ENCODE results near the gene RBPMS2.
A peak's percentile ranks its signal among the peaks of the same experiment; 100 is the strongest.

The RBPMS2 gene

GRCh38 chr15:64717130-64717529, 58.3 kb downstream of the RBPMS2 start:
- no peak for DNase-seq

- no peak for DNase-seq
These were observed 58.9 kb downstream of the RBPMS2 start for GRCh38 chr15:64716452-64716851.

DNA sequence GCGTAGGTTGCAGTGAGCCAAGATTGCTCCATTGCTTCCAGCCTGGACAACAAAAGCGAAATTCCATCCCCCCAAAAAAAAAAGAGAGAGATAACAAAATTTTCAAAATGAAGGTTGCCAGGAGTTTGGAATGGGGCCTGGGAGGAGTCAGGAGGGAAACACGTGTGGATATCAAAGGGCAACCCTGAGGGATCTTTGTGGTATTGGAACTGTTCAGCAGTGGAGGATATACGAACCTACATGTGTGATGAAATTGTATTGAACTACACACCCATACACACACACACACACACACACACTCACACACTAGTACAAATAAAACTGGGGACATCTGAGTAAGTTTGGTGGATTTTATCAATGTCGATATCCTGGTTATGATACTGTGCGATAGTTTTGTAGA, 61.8 kb downstream of the RBPMS2 start:
- no peak for DNase-seq

- DNase-seq = no peak
These were observed 63.0 kb downstream of the RBPMS2 start for GRCh38 chr15:64712353-64712752.

DNA sequence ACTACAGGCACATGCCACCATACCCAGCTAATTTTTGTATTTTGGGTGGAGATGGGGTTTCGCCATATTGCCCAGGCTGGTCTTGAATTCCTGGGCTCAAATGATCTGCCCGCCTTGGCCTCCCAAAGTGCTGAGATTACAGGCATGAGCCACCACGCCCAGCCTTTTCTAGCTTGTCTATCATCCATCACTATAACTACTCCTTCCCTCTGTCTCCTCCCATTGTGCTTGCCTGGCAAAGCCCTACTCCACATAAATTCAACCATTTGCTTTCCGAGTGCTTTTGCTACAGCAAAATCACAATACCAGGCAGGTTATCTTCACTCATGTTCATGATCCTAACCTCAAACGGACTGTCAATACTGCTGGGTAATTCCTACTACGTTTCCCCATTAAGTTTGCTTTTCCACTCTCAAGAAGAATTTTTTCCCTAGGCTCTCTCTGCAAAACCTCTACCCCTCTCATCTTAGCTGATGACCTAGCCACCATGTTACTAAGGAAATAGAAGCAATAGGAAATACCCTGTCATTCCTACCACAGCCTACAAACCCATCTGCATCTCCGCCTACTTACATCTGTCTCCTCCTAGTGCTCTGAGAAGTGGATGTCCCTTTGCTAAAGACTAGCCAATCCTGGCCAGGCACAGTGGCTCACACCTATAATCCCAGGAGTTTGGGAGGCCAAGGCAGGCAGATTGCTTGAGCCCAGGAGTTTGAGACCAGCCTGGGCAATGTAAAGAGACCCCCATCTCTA, 64.5 kb downstream of the RBPMS2 start:
- DNase-seq = no peak

GRCh38 chr15:64706011-64706911, 69.1 kb downstream of the RBPMS2 start:
- DNase-seq = no peak

GRCh38 chr15:64705006-64705405, 70.4 kb downstream of the RBPMS2 start:
- no peak for DNase-seq

DNA sequence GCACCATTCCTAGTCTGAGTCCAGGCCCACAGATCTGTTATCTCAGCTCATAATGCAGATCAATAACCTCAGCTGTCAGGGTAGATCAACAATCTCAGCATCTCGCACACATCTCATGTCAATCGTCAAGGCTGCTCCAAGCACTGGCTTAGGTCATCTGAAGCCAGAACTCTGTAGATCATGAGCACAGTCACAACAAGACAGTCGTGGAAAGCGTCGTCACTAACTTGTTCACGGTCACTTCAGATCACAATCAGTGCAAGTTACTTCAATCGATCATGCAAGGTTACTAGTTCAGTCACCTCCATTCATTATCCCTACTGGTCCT, 71.8 kb downstream of the RBPMS2 start:
- no peak for DNase-seq

GRCh38 chr15:64702816-64703631, 72.4 kb downstream of the RBPMS2 start:
- DNase-seq = peak; percentile 91

GRCh38 chr15:64701482-64702184, 73.8 kb downstream of the RBPMS2 start:
- DNase-seq = no peak

GRCh38 chr15:64701051-64701450, 74.3 kb downstream of the RBPMS2 start:
- DNase-seq = no peak

- no peak for DNase-seq
These were observed 75.5 kb downstream of the RBPMS2 start for GRCh38 chr15:64699751-64700388.

- DNase-seq = no peak
These were observed 76.6 kb downstream of the RBPMS2 start for GRCh38 chr15:64698823-64699222.

- DNase-seq = no peak
These were observed 77.4 kb downstream of the RBPMS2 start for GRCh38 chr15:64697911-64698369.

DNA sequence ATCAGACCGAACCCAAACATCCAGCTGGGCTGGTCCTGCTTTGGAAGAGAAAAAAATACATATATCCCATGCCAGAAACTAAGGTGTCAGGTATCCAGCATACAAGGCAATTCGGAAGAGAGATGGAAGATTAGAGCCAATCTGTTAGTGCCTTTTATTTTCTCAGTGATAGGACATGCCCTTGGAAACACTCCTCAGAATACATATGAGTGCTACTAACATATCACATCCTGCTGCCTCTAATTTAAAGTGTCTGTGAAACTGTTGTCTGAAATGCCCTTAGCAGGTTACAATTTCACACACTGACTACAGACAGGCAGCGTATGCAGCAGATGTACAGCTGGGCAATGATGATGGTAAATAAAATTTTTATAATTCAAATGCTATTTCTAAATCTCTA, 78.9 kb downstream of the RBPMS2 start:
- DNase-seq = no peak

DNA sequence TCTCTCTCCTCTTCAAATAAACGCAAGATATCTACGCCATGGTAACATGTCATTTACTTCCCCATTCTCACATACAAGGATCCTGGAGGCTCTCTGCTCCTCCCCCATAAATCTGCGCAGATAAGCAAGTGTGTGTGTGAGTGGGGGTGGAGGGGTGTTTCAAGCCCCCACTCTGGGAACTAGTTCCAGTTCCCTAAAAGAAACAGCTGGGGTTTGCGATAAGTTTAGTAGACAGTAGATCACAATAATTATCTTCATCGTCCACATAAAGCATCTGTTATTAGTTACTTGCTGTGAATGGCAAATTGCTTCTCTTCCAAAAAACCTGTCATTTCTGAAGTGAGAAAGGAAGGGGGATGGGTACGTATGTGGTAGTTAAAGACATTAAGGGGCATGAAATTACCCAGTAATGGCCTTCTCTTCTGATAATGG, 79.8 kb downstream of the RBPMS2 start:
- no peak for DNase-seq

DNA sequence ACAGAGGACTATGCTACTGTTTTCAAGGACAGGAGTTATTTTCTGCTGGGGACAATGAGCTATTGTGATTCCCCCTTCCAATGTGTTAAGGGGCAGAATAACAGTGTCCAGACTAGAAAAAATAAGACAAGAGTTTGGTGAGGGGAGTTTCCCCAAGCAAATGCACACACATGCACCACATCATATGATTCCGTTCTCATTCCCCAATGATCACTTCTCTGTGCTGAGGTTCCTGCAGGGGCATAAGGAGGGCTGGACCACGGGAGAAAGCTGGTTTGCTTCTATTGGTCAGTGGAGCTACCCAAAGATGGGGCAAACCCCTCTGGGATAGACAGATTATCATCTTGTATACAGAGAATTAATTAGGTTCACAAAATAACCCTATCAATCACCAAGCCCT, 80.6 kb downstream of the RBPMS2 start:
- DNase-seq = no peak

GRCh38 chr15:64693134-64693533, 82.3 kb downstream of the RBPMS2 start:
- DNase-seq = no peak

- no peak for DNase-seq
These were observed 83.4 kb downstream of the RBPMS2 start for GRCh38 chr15:64691896-64692565.

DNA sequence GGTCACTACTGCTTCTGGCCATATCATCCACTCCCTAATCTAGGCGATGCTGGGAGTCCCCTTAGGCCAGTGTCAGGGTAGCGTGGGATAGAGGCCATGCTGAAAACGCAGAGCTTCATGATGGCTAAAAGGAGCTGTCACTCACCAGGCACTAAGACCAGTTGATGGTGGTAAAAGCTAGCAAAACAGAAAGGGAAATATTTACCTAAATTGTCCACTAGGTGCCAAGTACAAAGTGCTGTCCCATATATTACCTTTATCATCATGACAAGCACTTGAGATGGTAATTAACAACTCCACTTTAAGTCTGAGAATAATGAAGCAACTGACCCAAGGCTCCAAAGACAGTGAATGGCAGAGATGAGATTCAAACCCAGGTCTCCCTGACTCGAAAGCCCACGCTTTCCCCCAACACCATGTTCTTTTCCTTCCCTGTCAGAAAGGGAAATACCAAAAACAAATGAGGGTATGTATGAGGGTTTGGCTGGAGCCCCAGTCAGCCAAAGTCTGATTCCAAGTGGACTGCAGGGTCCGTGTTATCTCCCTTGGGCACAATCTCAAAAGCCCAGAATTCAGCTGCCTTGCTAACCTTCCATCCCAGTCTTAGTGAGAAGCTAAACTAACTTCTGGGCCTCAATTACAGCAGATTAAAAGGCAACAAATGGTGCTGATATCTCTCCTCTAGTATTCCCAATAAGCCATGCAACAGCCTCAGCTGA, 84.7 kb downstream of the RBPMS2 start:
- no peak for DNase-seq

DNA sequence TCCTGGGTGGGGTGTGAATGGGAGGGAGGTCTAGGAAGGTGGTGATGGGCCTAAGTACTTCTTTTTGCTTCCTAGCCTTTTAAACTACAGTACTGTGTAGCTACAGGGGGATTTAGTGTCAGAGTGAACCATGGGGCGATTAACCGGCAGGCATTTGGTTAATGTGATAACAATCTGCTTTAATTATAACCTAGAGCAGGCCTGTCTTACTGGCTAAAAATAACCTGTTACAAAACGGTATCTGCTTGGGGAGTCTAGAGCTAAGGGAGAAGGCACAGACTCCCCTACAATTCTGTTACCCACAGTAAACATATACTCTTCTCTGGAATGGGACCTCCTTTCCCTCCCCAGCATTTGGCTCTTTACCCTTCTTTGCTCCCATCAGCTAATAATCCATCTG, 85.4 kb downstream of the RBPMS2 start:
- DNase-seq = no peak
